Measurements from ENCODE around the gene RNF223. TPM values are rescaled to one million over a fixed set of nuclear protein-coding genes. Genes with fewer than 3 reads are reported as not detected.

Gene RNF223
- total and polyA plus RNA-seq, 8 donors, result 1.4 to 8.1 (median 3.4) TPM; not detected in 3

GRCh38 chr1:1115786-1116700 is 41.9 kb upstream of the RNF223 start, which contains the start of gene C1orf159:
TSS of gene C1orf159 (minus strand) at chr1:1116089. CDS start at chr1:1091543, 24,546 bp downstream.
- Histone ChIP-seq H3K27ac (peak within 1 kb of the TSS; percentile 83 to 92 (median 87)), H3K9me3 (peaks cover 0 to 8% (median 2%) of the 10 kb centered on the region in 4 donors), H3K4me3 (peak within 1 kb of the TSS; percentile 71 to 95 (median 94)), H3K27me3 (peaks cover 0 to 41% (median 0%) of the 10 kb centered on the region in 3 donors), H3K36me3 (peaks cover 0 to 24% (median 10%) of the 10 kb centered on the region in 4 donors), H3K4me1 (peaks cover 12 to 27% (median 21%) of the 10 kb centered on the region in 4 donors)
- peak in 2 of 3 donors; percentile 22 to 71 for TF ChIP-seq POLR2AphosphoS5 (IDR thresholded peaks at IDR 0.05)
- TF ChIP-seq POLR2A (IDR thresholded peaks at IDR 0.05), result no peak
- peak in 1 of 7 experiments; percentile 15 for TF ChIP-seq CTCF (IDR thresholded peaks at IDR 0.05)
- TF ChIP-seq EP300 (IDR thresholded peaks at IDR 0.05), result no peak
- intact Hi-C loops (cut with DNase I; ENCODE audit: low total_unique reads), result no loop called here
- peak; percentile 99 for DNase-seq
- 0 to 2% (median 1%) methylated on average over 9 to 128 of the region's 128 CpGs; no CpG with 5 or more reads in 1 of the 5 donors for WGBS, 5 donors

GRCh38 chr1:1115136-1115785 is 41.2 kb upstream of the RNF223 start:
- H3K27ac ChIP-seq, result peak overlapping the region in 4 of 5 donors; percentile 83 to 92 (median 88)
- WGBS, 5 donors, result 2 to 9% (median 6%) methylated on average over 13 to 39 of the region's 41 CpGs

GRCh38 chr1:1114431-1114830 is 40.3 kb upstream of the RNF223 start:
- peaks cover 0 to 8% (median 2%) of the 10 kb centered on the region in 4 donors for H3K9me3 ChIP-seq
- peak overlapping the region in 1 of 4 donors; percentile 71 for H3K4me3 ChIP-seq
- peaks cover 12 to 36% (median 23%) of the 10 kb centered on the region in 4 donors for H3K4me1 ChIP-seq
- H3K27me3 ChIP-seq, result peaks cover 0 to 25% (median 0%) of the 10 kb centered on the region in 3 donors
- TF ChIP-seq CTCF (IDR thresholded peaks at IDR 0.05), result no peak
- no peak for TF ChIP-seq POLR2AphosphoS5 (IDR thresholded peaks at IDR 0.05)
- TF ChIP-seq EP300 (IDR thresholded peaks at IDR 0.05), result no peak
- TF ChIP-seq POLR2A (IDR thresholded peaks at IDR 0.05), result no peak
- peak in 1 of 2 donors; percentile 2 for DNase-seq
- H3K27ac ChIP-seq, result no peak overlapping the region
- peaks cover 0 to 24% (median 10%) of the 10 kb centered on the region in 4 donors for H3K36me3 ChIP-seq
- 90 to 95% (median 92%) methylated on average over 13 of the region's 13 CpGs for WGBS, 5 donors
- intact Hi-C loops (cut with DNase I; ENCODE audit: low total_unique reads), result no loop called here

More at GRCh38 chr1:1115136-1115785, 41.2 kb upstream of the RNF223 start:
- intact Hi-C loops (cut with DNase I; ENCODE audit: low total_unique reads), result no loop called here
- H3K4me1 ChIP-seq, result peaks cover 12 to 33% (median 22%) of the 10 kb centered on the region in 4 donors
- peak overlapping the region; percentile 71 to 95 (median 94) for H3K4me3 ChIP-seq
- H3K9me3 ChIP-seq, result peaks cover 0 to 8% (median 2%) of the 10 kb centered on the region in 4 donors
- H3K27me3 ChIP-seq, result peaks cover 0 to 33% (median 0%) of the 10 kb centered on the region in 3 donors
- DNase-seq, result peak in 1 of 2 donors; percentile 42
- TF ChIP-seq CTCF (IDR thresholded peaks at IDR 0.05) (no peak), POLR2AphosphoS5 (IDR thresholded peaks at IDR 0.05) (no peak), EP300 (IDR thresholded peaks at IDR 0.05) (no peak), POLR2A (IDR thresholded peaks at IDR 0.05) (no peak)
- peaks cover 0 to 24% (median 10%) of the 10 kb centered on the region in 4 donors for H3K36me3 ChIP-seq

Data from stomach (tissue), 9 donors.